SK-N-SH treated with all-trans-retinoic acid at 6 μM for 48 hours (cell line): Measurements from ENCODE around the gene CAV2.

Experiments
- CSDC2 ChIP-seq: fragments of 250-450 bp; sonication (Bioruptor Pico); IDR thresholded peaks from 2 replicates; pipeline ENCODE4 v1.5.0; 2020; ENCODE audit warnings: mild to moderate bottlenecking, moderate library complexity
- ESRRG ChIP-seq: fragments of 250-450 bp; sonication (Bioruptor Pico); IDR thresholded peaks from 2 replicates; pipeline ENCODE4 v1.6.1; 2021; ENCODE audit warnings: mild to moderate bottlenecking
- GLIS3 ChIP-seq: fragments of 250-450 bp; sonication (Bioruptor Pico); IDR thresholded peaks from 2 replicates; pipeline ENCODE4 v1.5.0; 2020; ENCODE audit warnings: mild to moderate bottlenecking, moderate library complexity
- OSR1 ChIP-seq: fragments of 250-450 bp; sonication (Bioruptor Pico); IDR thresholded peaks from 2 replicates; pipeline ENCODE4 v1.8.0; 2022; ENCODE audit warnings: moderate library complexity, mild to moderate bottlenecking, inconsistent platforms
- PPARA ChIP-seq: fragments of 250-450 bp; sonication (Bioruptor Pico); IDR thresholded peaks from 2 replicates; pipeline ENCODE4 v1.5.0; 2020; ENCODE audit warnings: mild to moderate bottlenecking, borderline replicate concordance
- RARB ChIP-seq: fragments of 250-450 bp; sonication (Bioruptor Pico); IDR thresholded peaks from 2 replicates; pipeline ENCODE4 v1.8.0; 2021; ENCODE audit warnings: mild to moderate bottlenecking, moderate library complexity
- ZC3H10 ChIP-seq: fragments of 250-450 bp; sonication (Bioruptor Pico); IDR thresholded peaks from 2 replicates; pipeline ENCODE4 v1.5.1; 2021; ENCODE audit warnings: mild to moderate bottlenecking, moderate library complexity
- ZFP3 ChIP-seq: fragments of 250-450 bp; sonication (Bioruptor Pico); IDR thresholded peaks from 2 replicates; pipeline ENCODE4 v1.5.0; 2020; ENCODE audit warnings: mild to moderate bottlenecking, moderate library complexity
- ZNF8 ChIP-seq: fragments of 450-650 bp; formaldehyde crosslinking; IDR thresholded peaks from 2 replicates; pipeline ENCODE4 v1.5.0; 2020; ENCODE audit warnings: mild to moderate bottlenecking, moderate library complexity
- TF ChIP-seq, protein P1 (sequence below): fragments of 250-450 bp; sonication (Bioruptor Pico); IDR thresholded peaks from 2 replicates; pipeline ENCODE4 v1.5.1; 2020; ENCODE audit warnings: low read depth, mild to moderate bottlenecking, moderate library complexity
- TF ChIP-seq, protein P2 (sequence below): fragments of 250-450 bp; sonication (Bioruptor Pico); IDR thresholded peaks from 2 replicates; pipeline ENCODE4 v1.8.0; 2020; ENCODE audit warnings: mild to moderate bottlenecking, moderate library complexity, borderline replicate concordance
- TF ChIP-seq, protein P3 (sequence below): fragments of 250-450 bp; sonication (Bioruptor Pico); IDR thresholded peaks from 2 replicates; pipeline ENCODE4 v1.5.1; 2021; ENCODE audit warnings: mild to moderate bottlenecking, moderate library complexity
- TF ChIP-seq, protein P4 (sequence below): fragments of 250-450 bp; sonication (Bioruptor Pico); IDR thresholded peaks from 2 replicates; pipeline ENCODE4 v1.8.0; 2021; ENCODE audit warnings: low read depth, mild to moderate bottlenecking, moderate library complexity, borderline replicate concordance

DNA sequence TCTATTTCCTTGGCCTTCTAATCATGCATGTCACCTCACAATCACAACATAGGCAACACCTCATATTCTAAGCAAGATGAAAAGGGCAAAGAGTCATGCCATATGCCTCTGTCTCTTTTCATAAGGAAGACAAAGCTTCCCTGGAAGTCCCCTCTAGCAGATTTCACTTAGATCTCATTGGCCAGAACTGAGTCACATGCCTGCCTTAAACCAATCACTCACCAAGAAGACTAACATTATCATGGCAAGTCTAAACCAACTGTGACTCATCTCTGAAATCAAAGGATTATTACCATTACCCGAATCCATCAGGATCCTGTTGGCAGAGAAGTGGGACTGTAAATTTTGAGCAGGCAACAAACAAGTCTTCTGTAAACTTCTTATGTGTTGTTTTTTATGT is 53.1 kb downstream of the CAV2 start:
- TF ChIP-seq ZFP3 (no peak), CSDC2 (no peak), GLIS3 (CRISPR knock-in tag) (no peak), ESRRG (no peak), PPARA (CRISPR knock-in tag) (no peak), ZC3H10 (CRISPR knock-in tag) (no peak), OSR1 (CRISPR knock-in tag) (no peak), RARB (CRISPR knock-in tag) (no peak), ZNF8 (CRISPR knock-in tag) (no peak)
- TF ChIP-seq, protein P1, sequence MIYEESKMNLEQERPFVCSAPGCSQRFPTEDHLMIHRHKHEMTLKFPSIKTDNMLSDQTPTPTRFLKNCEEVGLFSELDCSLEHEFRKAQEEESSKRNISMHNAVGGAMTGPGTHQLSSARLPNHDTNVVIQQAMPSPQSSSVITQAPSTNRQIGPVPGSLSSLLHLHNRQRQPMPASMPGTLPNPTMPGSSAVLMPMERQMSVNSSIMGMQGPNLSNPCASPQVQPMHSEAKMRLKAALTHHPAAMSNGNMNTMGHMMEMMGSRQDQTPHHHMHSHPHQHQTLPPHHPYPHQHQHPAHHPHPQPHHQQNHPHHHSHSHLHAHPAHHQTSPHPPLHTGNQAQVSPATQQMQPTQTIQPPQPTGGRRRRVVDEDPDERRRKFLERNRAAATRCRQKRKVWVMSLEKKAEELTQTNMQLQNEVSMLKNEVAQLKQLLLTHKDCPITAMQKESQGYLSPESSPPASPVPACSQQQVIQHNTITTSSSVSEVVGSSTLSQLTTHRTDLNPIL (CRISPR knock-in tag): no peak
- TF ChIP-seq, protein P2, sequence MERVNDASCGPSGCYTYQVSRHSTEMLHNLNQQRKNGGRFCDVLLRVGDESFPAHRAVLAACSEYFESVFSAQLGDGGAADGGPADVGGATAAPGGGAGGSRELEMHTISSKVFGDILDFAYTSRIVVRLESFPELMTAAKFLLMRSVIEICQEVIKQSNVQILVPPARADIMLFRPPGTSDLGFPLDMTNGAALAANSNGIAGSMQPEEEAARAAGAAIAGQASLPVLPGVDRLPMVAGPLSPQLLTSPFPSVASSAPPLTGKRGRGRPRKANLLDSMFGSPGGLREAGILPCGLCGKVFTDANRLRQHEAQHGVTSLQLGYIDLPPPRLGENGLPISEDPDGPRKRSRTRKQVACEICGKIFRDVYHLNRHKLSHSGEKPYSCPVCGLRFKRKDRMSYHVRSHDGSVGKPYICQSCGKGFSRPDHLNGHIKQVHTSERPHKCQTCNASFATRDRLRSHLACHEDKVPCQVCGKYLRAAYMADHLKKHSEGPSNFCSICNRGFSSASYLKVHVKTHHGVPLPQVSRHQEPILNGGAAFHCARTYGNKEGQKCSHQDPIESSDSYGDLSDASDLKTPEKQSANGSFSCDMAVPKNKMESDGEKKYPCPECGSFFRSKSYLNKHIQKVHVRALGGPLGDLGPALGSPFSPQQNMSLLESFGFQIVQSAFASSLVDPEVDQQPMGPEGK: no peak
- TF ChIP-seq, protein P3, sequence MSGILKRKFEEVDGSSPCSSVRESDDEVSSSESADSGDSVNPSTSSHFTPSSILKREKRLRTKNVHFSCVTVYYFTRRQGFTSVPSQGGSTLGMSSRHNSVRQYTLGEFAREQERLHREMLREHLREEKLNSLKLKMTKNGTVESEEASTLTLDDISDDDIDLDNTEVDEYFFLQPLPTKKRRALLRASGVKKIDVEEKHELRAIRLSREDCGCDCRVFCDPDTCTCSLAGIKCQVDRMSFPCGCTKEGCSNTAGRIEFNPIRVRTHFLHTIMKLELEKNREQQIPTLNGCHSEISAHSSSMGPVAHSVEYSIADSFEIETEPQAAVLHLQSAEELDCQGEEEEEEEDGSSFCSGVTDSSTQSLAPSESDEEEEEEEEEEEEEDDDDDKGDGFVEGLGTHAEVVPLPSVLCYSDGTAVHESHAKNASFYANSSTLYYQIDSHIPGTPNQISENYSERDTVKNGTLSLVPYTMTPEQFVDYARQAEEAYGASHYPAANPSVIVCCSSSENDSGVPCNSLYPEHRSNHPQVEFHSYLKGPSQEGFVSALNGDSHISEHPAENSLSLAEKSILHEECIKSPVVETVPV (CRISPR knock-in tag): no peak
- TF ChIP-seq, protein P4, sequence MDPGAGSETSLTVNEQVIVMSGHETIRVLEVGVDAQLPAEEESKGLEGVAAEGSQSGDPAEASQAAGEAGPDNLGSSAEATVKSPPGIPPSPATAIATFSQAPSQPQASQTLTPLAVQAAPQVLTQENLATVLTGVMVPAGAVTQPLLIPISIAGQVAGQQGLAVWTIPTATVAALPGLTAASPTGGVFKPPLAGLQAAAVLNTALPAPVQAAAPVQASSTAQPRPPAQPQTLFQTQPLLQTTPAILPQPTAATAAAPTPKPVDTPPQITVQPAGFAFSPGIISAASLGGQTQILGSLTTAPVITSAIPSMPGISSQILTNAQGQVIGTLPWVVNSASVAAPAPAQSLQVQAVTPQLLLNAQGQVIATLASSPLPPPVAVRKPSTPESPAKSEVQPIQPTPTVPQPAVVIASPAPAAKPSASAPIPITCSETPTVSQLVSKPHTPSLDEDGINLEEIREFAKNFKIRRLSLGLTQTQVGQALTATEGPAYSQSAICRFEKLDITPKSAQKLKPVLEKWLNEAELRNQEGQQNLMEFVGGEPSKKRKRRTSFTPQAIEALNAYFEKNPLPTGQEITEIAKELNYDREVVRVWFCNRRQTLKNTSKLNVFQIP (CRISPR knock-in tag): no peak
